Kidney (tissue), 14 donors: ENCODE results near the gene RGS17. TPM values are rescaled to one million over a fixed set of nuclear protein-coding genes. Genes with fewer than 3 reads are reported as not detected.

ENCODE experiments used
- DNase-seq, 5 donors: peaks; one replicate each; pipeline ENCODE4 v3.0.0-alpha.2; 2013 to 2020
- FAIRE-seq: peaks from 2 replicates; lab custom pipeline; 2012; peaks lifted over from hg19 to GRCh38; lab: Jason Lieb, UNC
- H3K27ac ChIP-seq, 2 donors: one replicate each; pipeline ENCODE4 v1.7.0; 2013; ENCODE audit warnings: low read depth in 2 of 2, low read length in 2 of 2, inconsistent platforms in 1 of 2
- H3K27me3 ChIP-seq: one replicate; pipeline ENCODE4 v1.7.1; 2013; ENCODE audit warnings: low read length, inconsistent platforms; ENCODE audit not compliant: control insufficient read depth, insufficient read depth
- H3K36me3 ChIP-seq, 3 donors: one replicate each; pipeline versions ENCODE4 v1.7.0 to v1.7.1; 2013; ENCODE audit warnings: low read length in 3 of 3, control low read depth in 1 of 3, inconsistent platforms in 1 of 3; ENCODE audit not compliant: insufficient read depth in 3 of 3, control insufficient read depth in 2 of 3
- H3K4me1 ChIP-seq, 3 donors: one replicate each; pipeline versions ENCODE4 v1.7.0 to v1.7.1; 2013; ENCODE audit warnings: low read length in 3 of 3, inconsistent platforms in 1 of 3, low read depth in 1 of 3; ENCODE audit not compliant: control insufficient read depth in 2 of 3, insufficient read depth in 2 of 3
- H3K4me3 ChIP-seq, 3 donors: one replicate each; pipeline versions ENCODE4 v1.7.0 to v1.8.1; 2013; ENCODE audit warnings: low read length in 3 of 3, control low read depth in 1 of 3, inconsistent platforms in 1 of 3
- H3K9ac ChIP-seq, 3 donors: one replicate each; pipeline versions ENCODE4 v1.7.0 to v1.7.1; 2013; ENCODE audit warnings: low read length in 3 of 3, control low read depth in 1 of 3, inconsistent platforms in 1 of 3
- H3K9me3 ChIP-seq, 3 donors: one replicate each; pipeline versions ENCODE4 v1.7.0 to v1.7.1; 2013; ENCODE audit warnings: low read length in 3 of 3, control low read depth in 1 of 3, inconsistent platforms in 1 of 3; ENCODE audit not compliant: control insufficient read depth in 2 of 3, insufficient read depth in 1 of 3
- intact Hi-C: fragments of 100-400 bp; cut with DNase I; formaldehyde crosslinking; loops from one replicate; pipeline ENCODE4 v1.11.1; 2022
- polyA plus RNA-seq: library from polyadenylated mRNA; stranded (reverse); fragments of 350-450 nt; fragmentation: Illumina TruSeq; extraction: RNeasy Lipid Tissue Mini Kit (QIAGEN cat#74804); gene quantifications from one replicate; pipeline ENCODE4 v1.2.3, GENCODE V29; 2014; ENCODE audit warnings: low read depth, low replicate concordance; ENCODE audit not compliant: insufficient read depth
- total RNA-seq: library from RNA; stranded (reverse); fragmentation: NEBNext Ultra II Directional; extraction: Animal tissue kit (Norgen Biotek cat#: 25700); gene quantifications from one replicate; pipeline ENCODE4 v1.2.1, GENCODE V29; 2021
- TF ChIP-seq, protein P1 (sequence below): IDR thresholded peaks from 3 replicates; pipeline ENCODE4 v1.5.1; 2012; ENCODE audit warnings: mild to moderate bottlenecking, moderate library complexity, borderline replicate concordance; ENCODE audit not compliant: insufficient read depth; ENCODE audit errors: extremely low read depth
- donor health status: control.
- donor health status: control.
- donor health status: control.
- donor health status: control.
- donor health status: control.
- donor health status: DM: yes; HTN: yes; CAD: no.
- donor health status: Normal renal cell carcinoma (clear cell type).

RGS17 gene
- total and polyA plus RNA-seq, 2 donors from 2014 or later = 0.28 TPM; not detected in 1

DNA sequence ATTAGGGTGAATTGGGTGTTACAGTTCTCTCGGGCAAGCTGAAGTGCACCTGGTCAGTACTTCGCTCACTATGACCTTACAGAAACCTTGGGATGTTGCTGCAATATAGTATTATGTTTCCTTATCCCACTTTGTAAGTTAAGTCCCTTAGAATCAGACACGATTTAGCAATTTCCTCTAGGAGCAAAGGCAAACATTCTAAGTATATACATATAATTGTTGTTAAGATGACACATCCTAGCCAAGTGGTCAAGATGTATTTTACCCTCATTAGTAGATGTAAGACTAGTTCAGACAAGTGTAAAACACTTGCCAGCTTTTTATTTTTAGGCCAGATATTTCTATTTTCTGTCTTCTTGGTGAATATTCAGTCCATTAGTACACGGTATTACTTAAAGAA lies 31.1 kb upstream of the RGS17 start:
- Histone ChIP-seq H3K36me3 (no peaks in the 10 kb centered on the region), H3K9me3 (no peaks in the 10 kb centered on the region), H3K4me1 (no peaks in the 10 kb centered on the region), H3K4me3 (no peak overlapping the region), H3K27me3 (no peaks in the 10 kb centered on the region), H3K9ac (no peak overlapping the region), H3K27ac (no peak overlapping the region)
- FAIRE-seq (no peak), DNase-seq (no peak)
- intact Hi-C loops = no loop called here
- TF ChIP-seq, protein P1, sequence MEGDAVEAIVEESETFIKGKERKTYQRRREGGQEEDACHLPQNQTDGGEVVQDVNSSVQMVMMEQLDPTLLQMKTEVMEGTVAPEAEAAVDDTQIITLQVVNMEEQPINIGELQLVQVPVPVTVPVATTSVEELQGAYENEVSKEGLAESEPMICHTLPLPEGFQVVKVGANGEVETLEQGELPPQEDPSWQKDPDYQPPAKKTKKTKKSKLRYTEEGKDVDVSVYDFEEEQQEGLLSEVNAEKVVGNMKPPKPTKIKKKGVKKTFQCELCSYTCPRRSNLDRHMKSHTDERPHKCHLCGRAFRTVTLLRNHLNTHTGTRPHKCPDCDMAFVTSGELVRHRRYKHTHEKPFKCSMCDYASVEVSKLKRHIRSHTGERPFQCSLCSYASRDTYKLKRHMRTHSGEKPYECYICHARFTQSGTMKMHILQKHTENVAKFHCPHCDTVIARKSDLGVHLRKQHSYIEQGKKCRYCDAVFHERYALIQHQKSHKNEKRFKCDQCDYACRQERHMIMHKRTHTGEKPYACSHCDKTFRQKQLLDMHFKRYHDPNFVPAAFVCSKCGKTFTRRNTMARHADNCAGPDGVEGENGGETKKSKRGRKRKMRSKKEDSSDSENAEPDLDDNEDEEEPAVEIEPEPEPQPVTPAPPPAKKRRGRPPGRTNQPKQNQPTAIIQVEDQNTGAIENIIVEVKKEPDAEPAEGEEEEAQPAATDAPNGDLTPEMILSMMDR = no peak

- H3K36me3 ChIP-seq = no peaks in the 10 kb centered on the region
- no peaks in the 10 kb centered on the region for H3K9me3 ChIP-seq
- no peak for DNase-seq
- no peak overlapping the region for H3K27ac ChIP-seq
- H3K4me1 ChIP-seq = no peaks in the 10 kb centered on the region
- H3K4me3 ChIP-seq = no peak overlapping the region
- TF ChIP-seq, protein P1 = no peak
- intact Hi-C loops = no loop called here
- no peaks in the 10 kb centered on the region for H3K27me3 ChIP-seq
- FAIRE-seq = no peak
- no peak overlapping the region for H3K9ac ChIP-seq
Measured at GRCh38 chr6:153160221-153160620, 29.1 kb upstream of the RGS17 start.

DNA sequence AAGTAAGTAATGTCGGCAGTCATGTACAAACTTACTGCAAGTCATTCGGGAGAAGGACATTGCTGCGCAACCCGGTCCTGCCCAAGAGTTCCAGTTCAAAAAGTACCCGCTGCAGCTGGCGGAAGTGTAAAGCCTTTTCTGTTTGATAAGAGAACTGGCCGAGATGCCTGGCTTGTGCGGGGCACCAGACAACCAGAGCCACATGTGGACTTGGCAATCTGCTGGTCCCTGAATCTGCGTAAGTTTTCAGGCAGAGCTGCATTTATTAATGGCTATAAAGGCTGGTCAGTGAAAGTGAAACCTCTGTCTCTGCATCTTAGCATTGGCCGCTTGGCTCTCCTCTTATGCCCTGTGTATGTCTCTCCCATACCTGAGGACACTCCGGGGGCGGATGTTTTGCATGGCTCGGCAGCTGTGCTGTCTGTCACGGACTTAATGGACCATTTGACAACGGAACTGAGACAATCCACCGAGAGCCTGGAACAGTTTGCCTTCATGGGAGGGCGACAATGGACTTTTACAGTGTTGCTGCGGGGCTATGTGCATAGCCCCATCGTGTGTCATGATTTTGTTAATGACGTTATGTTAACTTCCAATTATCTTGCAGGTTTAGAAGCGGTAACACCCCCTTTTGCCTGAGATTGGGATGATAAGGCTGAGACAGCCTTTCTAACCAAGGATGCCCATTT lies 19.8 kb upstream of the RGS17 start:
- Histone ChIP-seq H3K36me3 (no peaks in the 10 kb centered on the region), H3K9ac (peak overlapping the region in 2 of 3 donors; percentile 22 to 53), H3K4me3 (peak overlapping the region; percentile 54 to 76 (median 67)), H3K27me3 (no peaks in the 10 kb centered on the region), H3K9me3 (no peaks in the 10 kb centered on the region), H3K27ac (no peak overlapping the region), H3K4me1 (peaks cover 0 to 2% (median 0%) of the 10 kb centered on the region in 3 donors)
- TF ChIP-seq, protein P1 = no peak
- FAIRE-seq (no peak), DNase-seq (peak in 4 of 5 donors; percentile 91 to 96 (median 94))
- intact Hi-C loops = no loop called here
